ENCODE data around the gene KRT73. TPM values are rescaled to one million over a fixed set of nuclear protein-coding genes. Genes with fewer than 3 reads are reported as not detected.

Gene KRT73
- total RNA-seq, 6 donors from 2014 or later, result 0.15 to 0.55 TPM; not detected in 4

GRCh38 chr12:52644078-52644415, 25.7 kb upstream of the KRT73 start:
- TF ChIP-seq POLR2A (IDR thresholded peaks at IDR 0.05) (no peak), POLR2AphosphoS5 (IDR thresholded peaks at IDR 0.05) (no peak), EP300 (IDR thresholded peaks at IDR 0.05) (no peak)
- TF ChIP-seq, protein P1, sequence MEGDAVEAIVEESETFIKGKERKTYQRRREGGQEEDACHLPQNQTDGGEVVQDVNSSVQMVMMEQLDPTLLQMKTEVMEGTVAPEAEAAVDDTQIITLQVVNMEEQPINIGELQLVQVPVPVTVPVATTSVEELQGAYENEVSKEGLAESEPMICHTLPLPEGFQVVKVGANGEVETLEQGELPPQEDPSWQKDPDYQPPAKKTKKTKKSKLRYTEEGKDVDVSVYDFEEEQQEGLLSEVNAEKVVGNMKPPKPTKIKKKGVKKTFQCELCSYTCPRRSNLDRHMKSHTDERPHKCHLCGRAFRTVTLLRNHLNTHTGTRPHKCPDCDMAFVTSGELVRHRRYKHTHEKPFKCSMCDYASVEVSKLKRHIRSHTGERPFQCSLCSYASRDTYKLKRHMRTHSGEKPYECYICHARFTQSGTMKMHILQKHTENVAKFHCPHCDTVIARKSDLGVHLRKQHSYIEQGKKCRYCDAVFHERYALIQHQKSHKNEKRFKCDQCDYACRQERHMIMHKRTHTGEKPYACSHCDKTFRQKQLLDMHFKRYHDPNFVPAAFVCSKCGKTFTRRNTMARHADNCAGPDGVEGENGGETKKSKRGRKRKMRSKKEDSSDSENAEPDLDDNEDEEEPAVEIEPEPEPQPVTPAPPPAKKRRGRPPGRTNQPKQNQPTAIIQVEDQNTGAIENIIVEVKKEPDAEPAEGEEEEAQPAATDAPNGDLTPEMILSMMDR (IDR thresholded peaks at IDR 0.05), result no peak
- Histone ChIP-seq H3K36me3 (no peaks in the 10 kb centered on the region), H3K27ac (no peak overlapping the region), H3K9me3 (no peaks in the 10 kb centered on the region), H3K4me3 (no peak overlapping the region), H3K4me1 (no peaks in the 10 kb centered on the region), H3K27me3 (no peaks in the 10 kb centered on the region)
- no peak for DNase-seq
- WGBS, 2 donors, result 88 to 93% methylated on average over 4 to 6 of the region's 6 CpGs
- ATAC-seq (ENCODE audit: low FRiP score in 2 of 2), result no peak

GRCh38 chr12:52643233-52644077, 25.1 kb upstream of the KRT73 start:
- 94 to 95% methylated on average over 9 to 10 of the region's 10 CpGs for WGBS, 2 donors
- Histone ChIP-seq H3K9me3 (no peaks in the 10 kb centered on the region), H3K4me1 (no peaks in the 10 kb centered on the region)

GRCh38 chr12:52641468-52641867, 23.1 kb upstream of the KRT73 start:
- WGBS, 2 donors, result 56 to 69% methylated on average over 4 of the region's 4 CpGs
- Histone ChIP-seq H3K36me3 (no peaks in the 10 kb centered on the region), H3K4me3 (no peak overlapping the region), H3K4me1 (no peaks in the 10 kb centered on the region), H3K27ac (no peak overlapping the region), H3K27me3 (no peaks in the 10 kb centered on the region), H3K9me3 (no peaks in the 10 kb centered on the region)
- no peak for TF ChIP-seq POLR2A (IDR thresholded peaks at IDR 0.05)
- no peak for TF ChIP-seq POLR2AphosphoS5 (IDR thresholded peaks at IDR 0.05)
- TF ChIP-seq EP300 (IDR thresholded peaks at IDR 0.05), result no peak
- TF ChIP-seq, protein P1 (IDR thresholded peaks at IDR 0.05), result no peak
- ATAC-seq (ENCODE audit: low FRiP score in 2 of 2), result no peak
- DNase-seq, result no peak

More at GRCh38 chr12:52643233-52644077, 25.1 kb upstream of the KRT73 start:
- TF ChIP-seq EP300 (IDR thresholded peaks at IDR 0.05) (no peak), POLR2AphosphoS5 (IDR thresholded peaks at IDR 0.05) (no peak), POLR2A (IDR thresholded peaks at IDR 0.05) (no peak)
- TF ChIP-seq, protein P1 (IDR thresholded peaks at IDR 0.05), result no peak
- DNase-seq, result peak in 1 of 2 donors; percentile 27
- no peak overlapping the region for H3K4me3 ChIP-seq
- H3K27me3 ChIP-seq, result no peaks in the 10 kb centered on the region
- H3K36me3 ChIP-seq, result no peaks in the 10 kb centered on the region
- no peak for ATAC-seq (ENCODE audit: low FRiP score in 2 of 2)
- H3K27ac ChIP-seq, result no peak overlapping the region

- H3K36me3 ChIP-seq, result no peaks in the 10 kb centered on the region
- 63 to 65% methylated on average over 4 of the region's 4 CpGs for whole genome bisulfite sequencing, 2 donors
- no peaks in the 10 kb centered on the region for H3K27me3 ChIP-seq
- no peak overlapping the region for H3K27ac ChIP-seq
- TF ChIP-seq, protein P1 (IDR thresholded peaks at IDR 0.05), result no peak
- no peak for TF ChIP-seq POLR2A (IDR thresholded peaks at IDR 0.05)
- no peak for TF ChIP-seq POLR2AphosphoS5 (IDR thresholded peaks at IDR 0.05)
- TF ChIP-seq EP300 (IDR thresholded peaks at IDR 0.05), result no peak
- DNase-seq (no peak), ATAC-seq (ENCODE audit: low FRiP score in 2 of 2) (no peak)
- H3K9me3 ChIP-seq, result no peaks in the 10 kb centered on the region
- no peak overlapping the region for H3K4me3 ChIP-seq
- no peaks in the 10 kb centered on the region for H3K4me1 ChIP-seq
These were observed 18.9 kb upstream of the KRT73 start for GRCh38 chr12:52637299-52637698.
